Psoas muscle (tissue), 8 donors: ENCODE data around the gene UGT3A1. TPM values are rescaled to one million over a fixed set of nuclear protein-coding genes. Genes with fewer than 3 reads are reported as not detected.
"Not testable (repeated sequence)": the region's sequence is repeated elsewhere in the genome, so short reads cannot be mapped to it uniquely, and the experiment has no call there.

Source experiments
- ATAC-seq, 4 donors: fragments of 200-7000 bp; cut with Tn5 transposase; one replicate each; pipeline ENCODE4 v1.9.1; 2020; ENCODE audit warnings: moderate library complexity in 3 of 4, mild to moderate bottlenecking in 2 of 4
- DNase-seq, 2 donors: peaks; one replicate each; pipeline ENCODE4 v3.0.0-alpha.2; 2020
- H3K27ac ChIP-seq: fragments of 200-600 bp; one replicate; pipeline ENCODE4 v1.8.0; 2022
- H3K27me3 ChIP-seq, 3 donors: fragments of 200-600 bp in 1 of 3; one replicate each; pipeline versions ENCODE4 v1.6.1 to v1.8.0; 2013 to 2022; ENCODE audit warnings: low read length in 2 of 3, mild to moderate bottlenecking in 2 of 3, moderate library complexity in 1 of 3; ENCODE audit not compliant: insufficient read depth in 3 of 3
- H3K36me3 ChIP-seq, 2 donors: fragments of 200-600 bp in 1 of 2; one replicate each; pipeline versions ENCODE4 v1.6.1 to v1.8.0; 2013 to 2022; ENCODE audit warnings: low read depth in 1 of 2, mild to moderate bottlenecking in 1 of 2, moderate library complexity in 1 of 2; ENCODE audit not compliant: insufficient read depth in 1 of 2
- H3K4me1 ChIP-seq: fragments of 200-600 bp; one replicate; pipeline ENCODE4 v1.8.0; 2022
- H3K4me3 ChIP-seq: fragments of 200-600 bp; one replicate; pipeline ENCODE4 v1.8.0; 2022; ENCODE audit warnings: mild to moderate bottlenecking
- H3K9me3 ChIP-seq: fragments of 200-600 bp; one replicate; pipeline ENCODE4 v1.8.0; 2022
- WGBS, 3 donors: extraction: QIAGEN DNeasy Blood & Tissue Kit; methylation state at CpG; one replicate each; pipeline versions ENCODE4 v1.1.6 to v1.1.7; 2013; 5-methylcytosine and 5-hydroxymethylcytosine counted together
- intact Hi-C, 2 donors: fragments of 100-400 bp; cut with DNase I; formaldehyde crosslinking; loops; one replicate each; pipeline versions ENCODE4 v1.11.0 to v1.14.2; 2022
- polyA plus RNA-seq, 3 donors: library from polyadenylated mRNA; stranded (reverse); fragments of 200-250 nt; gene quantifications; one replicate each; pipeline ENCODE4 v1.2.3, GENCODE V29; 2013
- total RNA-seq, 4 donors: library from RNA; stranded (reverse); fragmentation: NEBNext Ultra II Directional in 2 of 4; extraction: Animal tissue kit (Norgen Biotek cat#: 25700) in 2 of 4; gene quantifications; one replicate each; pipeline versions ENCODE4 v1.2.1 to v1.2.4, GENCODE V29; 2021 to 2023
- TF ChIP-seq, protein P1 (sequence below): fragments of 200-600 bp; IDR thresholded peaks from one replicate; pipeline ENCODE4 v1.8.0; 2022; ENCODE audit warnings: antibody characterized with exemption
- donor health status: healthy with polysubstance abuse.
- donor health status: DM: no; HTN: no; CAD: no; lungs with moderate emphysema.
- donor health status: Bipolar disorder and iron deficiency.
- donor health status: healthy.
- donor health status: DM: yes; HTN: yes; CAD: no.
- donor health status: DM: no; HTN: no; CAD: no.
- donor health status: DM: no; HTN: no; CAD: no.
- donor health status: DM: yes; HTN: yes; CAD: no.

Gene UGT3A1
- total and polyA plus RNA-seq, 7 donors = 0.21 to 4.1 (median 0.67) TPM

- no peak overlapping the region for H3K27ac ChIP-seq
- 66 to 74% (median 69%) methylated on average over 6 of the region's 6 CpGs for WGBS, 3 donors
- ATAC-seq (no peak), DNase-seq (no peak)
- H3K4me3 ChIP-seq = no peak overlapping the region
- H3K4me1 ChIP-seq = no peaks in the 10 kb centered on the region
- intact Hi-C loops = no loop called here
- TF ChIP-seq, protein P1, sequence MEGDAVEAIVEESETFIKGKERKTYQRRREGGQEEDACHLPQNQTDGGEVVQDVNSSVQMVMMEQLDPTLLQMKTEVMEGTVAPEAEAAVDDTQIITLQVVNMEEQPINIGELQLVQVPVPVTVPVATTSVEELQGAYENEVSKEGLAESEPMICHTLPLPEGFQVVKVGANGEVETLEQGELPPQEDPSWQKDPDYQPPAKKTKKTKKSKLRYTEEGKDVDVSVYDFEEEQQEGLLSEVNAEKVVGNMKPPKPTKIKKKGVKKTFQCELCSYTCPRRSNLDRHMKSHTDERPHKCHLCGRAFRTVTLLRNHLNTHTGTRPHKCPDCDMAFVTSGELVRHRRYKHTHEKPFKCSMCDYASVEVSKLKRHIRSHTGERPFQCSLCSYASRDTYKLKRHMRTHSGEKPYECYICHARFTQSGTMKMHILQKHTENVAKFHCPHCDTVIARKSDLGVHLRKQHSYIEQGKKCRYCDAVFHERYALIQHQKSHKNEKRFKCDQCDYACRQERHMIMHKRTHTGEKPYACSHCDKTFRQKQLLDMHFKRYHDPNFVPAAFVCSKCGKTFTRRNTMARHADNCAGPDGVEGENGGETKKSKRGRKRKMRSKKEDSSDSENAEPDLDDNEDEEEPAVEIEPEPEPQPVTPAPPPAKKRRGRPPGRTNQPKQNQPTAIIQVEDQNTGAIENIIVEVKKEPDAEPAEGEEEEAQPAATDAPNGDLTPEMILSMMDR = no peak
- no peaks in the 10 kb centered on the region for H3K36me3 ChIP-seq
- H3K27me3 ChIP-seq = no peaks in the 10 kb centered on the region
- no peaks in the 10 kb centered on the region for H3K9me3 ChIP-seq
Observed at GRCh38 chr5:36026706-36027465, 35.7 kb upstream of the UGT3A1 start.

GRCh38 chr5:36022246-36022645 is 31.1 kb upstream of the UGT3A1 start:
- H3K9me3 ChIP-seq, H3K36me3 ChIP-seq, H3K27me3 ChIP-seq, H3K4me1 ChIP-seq, H3K27ac ChIP-seq, ATAC-seq, DNase-seq, H3K4me3 ChIP-seq, intact Hi-C loops: not testable (repeated sequence)
- 49 to 59% (median 49%) methylated on average over 6 of the region's 6 CpGs for WGBS, 3 donors

- H3K36me3 ChIP-seq, ATAC-seq, H3K4me3 ChIP-seq, H3K9me3 ChIP-seq, H3K27ac ChIP-seq, intact Hi-C loops, H3K4me1 ChIP-seq, DNase-seq, H3K27me3 ChIP-seq: not testable (repeated sequence)
- WGBS, 3 donors = 93 to 95% (median 95%) methylated on average over 5 of the region's 5 CpGs
Observed at GRCh38 chr5:36019584-36019983, 28.4 kb upstream of the UGT3A1 start.

DNA sequence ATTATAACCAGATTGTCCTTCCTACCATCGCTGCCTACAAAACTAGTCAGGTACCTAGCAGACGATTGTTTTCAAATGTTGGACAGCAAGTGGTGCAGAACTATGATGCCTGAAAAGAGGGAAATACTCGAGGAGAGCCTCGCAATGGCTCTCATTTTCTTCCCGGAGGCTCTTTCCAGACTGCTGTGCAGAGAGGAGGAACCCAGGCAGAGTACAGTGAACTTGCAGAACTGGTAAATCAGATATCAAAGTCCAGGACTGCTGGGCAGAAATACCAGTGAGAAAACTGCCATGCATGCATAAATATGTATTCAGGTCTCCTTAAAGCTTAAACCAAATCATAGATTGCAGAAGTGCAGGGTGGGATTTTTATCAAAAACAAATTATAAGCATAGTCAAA is 26.4 kb upstream of the UGT3A1 start:
- H3K27ac ChIP-seq = no peak overlapping the region
- H3K9me3 ChIP-seq = peaks cover 9% of the 10 kb centered on the region
- ATAC-seq (no peak), DNase-seq (no peak)
- no peaks in the 10 kb centered on the region for H3K27me3 ChIP-seq
- intact Hi-C loops = no loop called here
- TF ChIP-seq, protein P1 = no peak
- 54 to 68% (median 55%) methylated on average over 5 of the region's 5 CpGs for WGBS, 3 donors
- no peaks in the 10 kb centered on the region for H3K36me3 ChIP-seq
- no peak overlapping the region for H3K4me3 ChIP-seq
- H3K4me1 ChIP-seq = peaks cover 6% of the 10 kb centered on the region

GRCh38 chr5:36017004-36017403 is 25.8 kb upstream of the UGT3A1 start:
- peak; percentile 68 to 100 (median 96) for ATAC-seq
- Histone ChIP-seq H3K27me3 (no peaks in the 10 kb centered on the region), H3K4me3 (no peak overlapping the region), H3K36me3 (no peaks in the 10 kb centered on the region), H3K27ac (no peak overlapping the region), H3K4me1 (peaks cover 6% of the 10 kb centered on the region), H3K9me3 (peaks cover 9% of the 10 kb centered on the region)
- TF ChIP-seq, protein P1 = no peak
- intact Hi-C loops = no loop called here
- no peak for DNase-seq
- 24 to 43% (median 35%) methylated on average over 1 of the region's 1 CpG for WGBS, 3 donors
